Limb (tissue), 2 donors: ENCODE data around the gene DCAF17.
A peak's percentile ranks its signal among the peaks of the same experiment; 100 is the strongest.
"Not testable (repeated sequence)": the region's sequence is repeated elsewhere in the genome, so short reads cannot be mapped to it uniquely, and the experiment has no call there.

Experiments used
- DNase-seq, 2 donors: peaks; one replicate each; pipeline ENCODE4 v3.0.0-alpha.2; 2016; ENCODE audit errors: extremely low spot score in 2 of 2

DCAF17 gene

DNA sequence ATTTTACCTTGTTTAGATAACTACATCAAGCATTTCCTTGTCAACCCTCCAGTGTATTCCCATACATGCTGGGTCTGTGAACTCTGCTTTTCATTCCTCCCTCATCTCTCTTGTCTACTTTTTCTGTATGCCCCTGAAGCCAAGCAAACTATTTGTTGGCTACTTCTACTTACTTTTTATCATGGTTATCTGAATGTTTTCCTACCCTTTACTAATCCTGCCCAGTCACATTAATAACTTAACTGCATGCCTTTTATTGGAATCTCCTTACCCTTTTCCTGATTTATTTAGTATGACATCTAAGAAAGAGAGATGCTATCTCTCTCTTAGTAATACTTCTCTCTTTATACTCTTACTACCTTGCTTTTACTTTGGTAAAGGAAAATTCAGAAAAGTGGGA is 17.0 kb downstream of the DCAF17 start:
- no peak for DNase-seq

DNA sequence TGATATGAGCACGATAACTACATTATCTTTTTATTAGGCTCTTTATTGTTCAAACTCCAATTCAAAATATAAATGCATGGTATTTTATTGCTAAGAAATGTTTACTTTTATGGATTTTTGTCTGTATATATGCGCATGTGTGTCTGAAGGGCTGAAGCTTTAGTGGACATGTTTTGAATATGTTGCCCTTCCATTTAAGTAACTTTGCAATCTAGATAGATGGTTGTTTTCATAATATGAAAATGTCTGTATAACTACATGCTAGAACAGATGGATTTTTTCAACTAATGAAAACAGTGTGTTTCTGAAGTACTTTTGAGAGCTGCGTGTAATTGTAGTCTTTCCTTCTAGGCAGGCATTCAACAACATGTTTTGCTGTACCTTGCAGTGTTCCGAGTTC is 18.7 kb downstream of the DCAF17 start:
- no peak for DNase-seq

DNA sequence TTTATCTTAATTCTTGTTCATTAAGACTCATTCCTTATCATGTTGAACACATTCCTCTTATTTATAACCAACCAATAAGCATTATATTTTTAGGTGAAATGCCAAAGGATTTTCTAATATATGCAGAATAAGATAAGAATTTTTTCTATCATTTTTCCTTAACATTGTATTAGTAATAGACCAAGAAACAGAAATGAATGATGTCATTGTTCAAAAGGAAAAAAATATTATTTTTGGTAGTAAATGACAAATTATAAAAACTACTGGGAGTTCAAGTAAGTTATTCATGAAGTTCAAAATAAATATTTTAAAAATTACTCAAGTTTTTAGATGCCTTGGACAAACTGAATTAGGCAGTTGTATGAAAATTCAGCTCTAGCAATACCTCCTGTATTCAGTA is 25.5 kb downstream of the DCAF17 start:
- DNase-seq, result no peak

DNA sequence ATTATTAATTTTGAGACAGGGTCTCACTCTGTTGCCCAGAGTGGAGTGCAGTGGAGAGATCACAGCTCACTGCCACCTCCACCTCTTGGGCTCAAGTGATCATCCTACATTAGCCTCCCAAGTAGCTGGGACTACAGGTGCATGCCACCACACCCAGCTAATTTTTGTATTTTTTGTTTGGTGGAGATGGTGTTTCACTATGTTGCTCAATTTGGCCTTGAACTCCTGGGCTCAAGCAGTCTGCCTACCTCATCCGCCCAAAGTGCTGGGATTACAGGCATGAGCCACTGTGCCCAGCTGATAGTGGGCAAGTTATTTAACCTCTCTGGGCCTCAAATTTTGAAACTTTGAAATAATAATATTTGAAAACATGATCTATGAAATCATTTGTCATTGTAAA is 26.5 kb downstream of the DCAF17 start:
- no peak for DNase-seq

DNA sequence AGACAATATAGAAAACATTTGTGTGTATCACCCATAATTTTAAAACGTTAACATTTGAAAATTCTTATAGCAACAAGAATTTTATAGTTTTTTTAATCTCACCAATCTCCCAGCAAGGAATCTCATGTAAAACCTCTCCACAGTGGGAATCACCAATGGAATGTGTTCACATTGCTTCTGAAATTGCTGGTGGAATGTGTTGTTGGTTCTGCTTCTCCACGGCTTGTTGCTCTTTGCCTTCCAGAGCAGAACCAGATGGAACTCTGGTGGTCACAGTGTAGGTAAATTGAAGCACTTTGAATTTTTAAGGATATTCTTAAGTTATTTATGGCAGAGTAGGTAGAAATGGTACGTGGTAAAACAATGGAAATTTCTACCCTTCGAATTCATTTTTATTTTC is 35.1 kb downstream of the DCAF17 start:
- DNase-seq, result no peak

DNA sequence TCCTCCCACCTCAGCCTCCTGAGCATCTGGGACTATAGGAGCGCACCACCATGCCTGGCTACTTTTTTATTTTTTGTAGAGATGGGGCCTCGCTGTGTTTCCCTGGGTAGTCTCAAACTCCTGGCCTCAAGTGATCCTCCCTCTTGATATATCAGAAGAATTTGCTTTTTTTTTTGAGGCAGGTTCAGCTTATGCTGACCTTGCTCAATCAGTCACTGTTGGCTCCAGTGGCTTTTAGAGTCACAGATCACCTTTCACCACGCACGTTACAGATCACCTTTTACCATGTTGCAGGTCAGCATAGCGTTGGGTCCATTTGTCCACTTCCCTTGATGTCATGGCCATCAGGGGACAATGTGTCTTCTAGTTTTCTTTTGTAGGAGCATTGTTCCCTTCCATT is 36.1 kb downstream of the DCAF17 start:
- DNase-seq, result no peak

DNA sequence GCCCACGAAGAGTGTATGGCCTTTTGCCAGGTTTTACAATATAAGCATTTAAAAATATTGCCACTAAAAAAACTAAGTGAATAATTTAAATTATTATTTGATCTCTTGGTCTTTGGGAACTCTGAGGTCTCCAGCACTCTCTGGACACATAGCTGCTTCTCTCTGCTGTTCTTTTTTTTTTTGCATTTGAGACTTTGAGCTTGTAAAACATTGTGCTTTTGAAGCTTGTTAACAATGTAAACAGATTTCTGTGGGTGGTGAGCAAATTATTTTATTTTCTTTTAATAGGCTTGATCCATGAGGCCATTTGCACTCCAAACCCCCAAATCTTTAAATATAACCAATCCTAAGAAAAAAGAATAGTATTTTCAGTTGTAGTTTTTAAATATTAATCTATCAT is 42.0 kb downstream of the DCAF17 start:
- no peak for DNase-seq

DNA sequence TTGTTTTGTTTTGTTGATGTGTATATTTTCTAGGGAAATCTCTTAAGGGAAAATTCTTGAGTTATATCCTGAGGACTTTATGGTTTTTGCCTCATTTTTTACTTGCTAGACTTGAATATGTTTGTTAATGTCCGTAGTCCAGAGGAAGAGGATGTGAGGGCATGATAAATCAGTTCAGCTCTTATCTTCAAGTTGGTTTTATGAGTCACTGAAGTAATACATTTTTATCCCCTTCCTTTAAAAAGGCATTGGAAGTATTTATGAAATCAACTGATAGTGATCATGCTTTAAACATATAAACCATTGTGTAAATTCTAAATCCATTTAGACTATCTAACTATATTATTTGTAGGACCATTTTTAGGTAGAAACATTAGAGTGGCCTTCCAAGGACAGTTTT is 44.3 kb downstream of the DCAF17 start:
- no peak for DNase-seq

DNA sequence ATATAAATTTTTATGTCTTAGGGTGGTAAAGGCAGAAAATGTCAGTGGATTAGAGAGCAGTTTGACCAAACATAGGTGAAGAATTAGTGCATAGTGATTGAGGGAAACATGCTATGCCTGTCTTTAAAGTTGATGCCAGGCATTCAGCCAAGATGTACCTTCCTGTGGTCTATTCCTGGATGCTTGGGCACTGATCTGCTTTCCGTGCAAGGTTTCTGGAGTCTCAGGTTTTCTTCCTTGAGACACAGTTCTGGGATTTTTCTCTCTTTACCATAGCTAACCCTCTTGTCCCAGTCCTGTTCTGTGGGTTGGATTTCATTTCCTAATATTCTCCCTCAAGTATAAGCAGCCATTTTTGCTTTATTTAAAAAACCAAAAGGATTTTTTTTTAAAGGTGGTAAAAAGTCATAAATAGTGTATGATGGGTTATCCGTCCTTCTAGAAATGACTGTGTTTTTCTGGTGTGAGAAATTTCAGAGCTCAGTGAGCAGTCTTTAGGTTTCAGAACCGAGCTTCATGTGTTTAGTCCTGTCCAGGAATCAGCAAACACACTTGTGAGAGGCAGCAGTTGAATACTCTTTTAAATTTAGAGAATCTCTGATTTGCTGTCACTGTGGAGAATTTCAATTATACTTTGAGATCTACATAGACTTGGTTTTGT is 45.3 kb downstream of the DCAF17 start:
- DNase-seq, result no peak

DNA sequence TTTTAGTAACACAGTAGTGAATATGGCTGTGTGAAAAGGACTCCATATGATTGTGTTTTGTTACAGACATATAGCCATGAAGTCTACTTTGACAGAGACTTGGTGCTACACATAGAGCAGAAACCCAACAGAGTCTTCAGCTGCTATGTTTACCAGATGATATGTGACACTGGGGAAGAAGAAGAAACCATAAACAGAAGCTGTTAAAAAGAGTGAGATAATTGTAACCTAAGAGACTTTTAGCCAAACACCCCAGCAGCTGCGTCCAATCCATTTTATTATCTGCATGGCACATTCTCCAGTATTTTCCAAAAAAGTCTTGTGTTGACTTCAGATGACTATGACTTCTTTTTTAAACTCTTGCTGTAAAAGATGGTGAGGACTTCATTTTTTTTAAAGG is 46.9 kb downstream of the DCAF17 start:
- peak in 1 of 2 donors; percentile 28 for DNase-seq

DNA sequence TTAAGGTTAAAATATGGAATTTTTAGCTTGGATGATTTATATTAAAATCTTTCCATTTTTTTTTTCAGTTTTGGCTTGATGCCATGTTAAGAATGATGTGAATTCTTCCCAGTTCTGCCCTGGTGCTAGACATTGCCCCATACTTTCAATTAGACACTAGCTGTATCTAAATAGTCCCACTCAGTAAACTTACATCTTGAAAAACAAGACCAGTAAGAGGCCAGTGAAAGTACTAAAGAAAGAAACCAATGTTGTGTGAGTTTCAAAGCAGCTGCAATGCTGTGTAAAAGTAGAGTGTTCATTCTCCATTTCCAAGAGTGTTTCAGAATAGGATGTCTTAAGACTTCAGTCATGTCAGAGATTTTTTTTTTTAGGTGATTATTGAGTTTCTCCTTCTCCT is 48.3 kb downstream of the DCAF17 start:
- DNase-seq, result no peak

DNA sequence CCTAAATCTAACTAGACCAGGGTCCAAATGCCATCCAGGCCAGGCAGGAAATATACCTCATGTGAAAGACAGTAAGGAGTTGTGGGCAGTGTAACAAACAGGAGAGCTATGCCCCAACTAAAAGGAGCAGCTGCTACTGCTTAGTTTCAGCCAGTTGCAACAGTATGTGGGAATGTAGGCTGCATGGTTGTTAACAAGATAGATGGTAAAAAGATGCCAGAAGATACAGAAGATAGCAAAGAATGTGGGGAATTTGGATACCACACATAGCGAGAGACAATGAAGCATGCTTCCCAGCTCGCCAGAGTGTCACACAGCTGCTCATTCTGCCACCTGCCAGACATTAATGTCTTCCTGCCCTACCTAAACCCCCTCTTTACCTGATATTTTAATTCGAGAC is 48.9 kb downstream of the DCAF17 start:
- DNase-seq, result peak in 1 of 2 donors; percentile 59

DNA sequence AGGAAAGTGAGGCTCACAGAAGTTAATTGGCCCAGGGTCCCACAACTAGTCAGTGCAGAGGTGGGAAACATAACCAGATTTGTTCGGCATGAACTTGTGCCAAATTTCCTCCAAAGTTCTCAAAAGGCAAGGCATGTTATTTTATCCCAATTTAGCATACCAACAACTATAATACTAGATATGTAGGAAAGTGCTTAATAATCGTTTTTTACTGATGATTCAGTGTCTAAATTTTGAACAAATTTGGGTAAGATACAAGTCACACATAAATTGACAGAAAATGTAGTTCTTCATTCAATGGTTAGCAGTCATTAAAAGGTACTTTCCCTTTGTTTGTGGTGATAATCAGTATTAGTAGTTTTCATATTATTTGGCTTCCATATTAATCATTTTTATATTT is 49.8 kb downstream of the DCAF17 start:
- no peak for DNase-seq

DNA sequence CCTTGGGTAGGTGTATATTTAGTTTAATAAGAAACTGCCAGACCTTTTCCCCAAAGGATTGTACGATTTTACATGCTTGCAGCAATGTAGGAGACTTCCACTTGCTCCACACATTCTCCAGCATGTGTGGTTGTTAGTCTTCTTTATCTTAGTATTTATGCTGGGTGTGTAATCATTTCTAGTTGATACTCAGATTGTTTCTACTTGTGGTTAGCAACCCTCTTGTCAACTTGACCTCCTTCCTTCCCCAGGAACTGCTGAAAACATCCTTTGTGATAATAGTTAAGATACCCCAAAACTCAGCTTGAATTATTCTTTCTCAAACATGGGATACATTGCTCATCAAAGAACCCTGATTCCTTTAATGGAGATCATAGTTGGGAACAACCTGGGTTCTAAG is 51.1 kb downstream of the DCAF17 start:
- DNase-seq, result no peak

DNA sequence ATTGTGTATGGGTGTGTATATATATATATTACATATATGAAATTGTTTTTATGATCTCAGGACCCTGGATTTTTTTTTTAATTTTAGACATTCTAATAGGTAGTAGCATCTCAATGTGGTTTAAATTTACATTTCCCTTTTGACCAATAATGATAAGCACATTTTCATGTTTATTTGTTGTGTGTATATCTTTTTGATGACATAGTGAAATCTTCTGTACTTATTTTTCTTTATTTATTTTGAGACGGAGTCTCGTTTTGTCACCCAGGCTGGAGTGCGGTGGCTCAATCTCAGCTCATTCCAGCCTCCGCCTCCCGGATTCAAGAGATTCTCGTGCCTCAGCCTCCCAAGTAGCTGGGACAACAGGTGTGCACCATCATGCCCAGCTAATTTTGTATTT is 53.2 kb downstream of the DCAF17 start:
- no peak for DNase-seq

DNA sequence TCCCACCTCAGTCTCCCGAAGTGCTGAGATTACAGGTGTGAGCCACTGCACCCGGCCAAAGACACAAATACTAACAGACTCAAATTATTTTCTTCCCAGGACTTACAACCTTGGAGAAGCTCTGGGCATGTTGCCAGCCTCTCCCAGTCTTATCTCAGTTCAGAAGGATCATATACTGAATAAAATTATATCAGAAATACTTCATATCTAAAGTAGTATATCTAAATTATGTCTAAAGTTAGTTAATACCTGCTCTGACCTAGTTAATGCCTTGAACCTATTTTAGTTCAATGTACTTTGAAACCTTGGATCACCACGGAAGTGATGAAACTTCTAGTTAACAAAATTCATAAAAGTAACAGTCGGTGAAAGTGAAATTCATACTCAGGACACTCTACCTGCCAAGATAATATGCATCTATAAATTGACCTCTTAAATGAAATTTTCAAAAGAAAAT is 53.8 kb downstream of the DCAF17 start:
- no peak for DNase-seq

DNA sequence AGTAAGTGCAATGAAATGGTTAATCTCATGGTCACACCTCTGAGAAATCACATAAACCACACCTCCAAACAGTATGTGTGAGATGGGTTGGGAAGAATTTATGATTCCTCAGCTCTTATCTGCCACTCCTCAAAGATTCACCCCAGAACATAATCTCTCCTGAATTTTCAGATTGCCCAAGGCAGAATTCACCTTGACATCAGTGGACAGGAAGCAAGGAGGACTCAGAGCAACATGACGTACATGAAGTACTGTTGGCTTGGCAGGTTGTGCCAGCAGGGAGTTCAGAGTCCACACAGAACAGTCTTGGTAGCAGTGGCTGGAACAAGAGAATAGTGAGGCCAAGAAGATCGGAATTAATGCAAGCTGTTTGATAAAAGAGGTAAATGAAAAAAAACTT is 56.6 kb downstream of the DCAF17 start:
- no peak for DNase-seq

DNA sequence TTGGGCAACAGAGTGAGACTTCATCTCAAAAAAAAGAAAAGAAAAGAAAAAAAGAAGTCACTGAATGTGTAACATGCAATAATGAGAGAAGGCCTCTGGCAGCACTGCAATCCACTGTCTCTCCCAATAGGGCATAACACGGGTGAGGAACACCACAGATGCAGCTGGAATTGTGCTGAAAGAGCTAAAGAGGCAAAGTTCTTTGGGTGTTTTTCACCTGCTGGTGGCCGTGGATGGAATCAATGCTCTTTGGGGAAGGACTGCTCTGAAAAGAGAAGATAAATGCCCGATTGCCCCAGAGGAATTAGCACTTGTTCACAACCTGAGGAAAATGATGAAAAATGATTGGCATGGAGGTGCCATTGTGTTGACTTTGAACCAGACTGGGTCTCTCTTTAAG is 57.3 kb downstream of the DCAF17 start:
- DNase-seq, result no peak

DNA sequence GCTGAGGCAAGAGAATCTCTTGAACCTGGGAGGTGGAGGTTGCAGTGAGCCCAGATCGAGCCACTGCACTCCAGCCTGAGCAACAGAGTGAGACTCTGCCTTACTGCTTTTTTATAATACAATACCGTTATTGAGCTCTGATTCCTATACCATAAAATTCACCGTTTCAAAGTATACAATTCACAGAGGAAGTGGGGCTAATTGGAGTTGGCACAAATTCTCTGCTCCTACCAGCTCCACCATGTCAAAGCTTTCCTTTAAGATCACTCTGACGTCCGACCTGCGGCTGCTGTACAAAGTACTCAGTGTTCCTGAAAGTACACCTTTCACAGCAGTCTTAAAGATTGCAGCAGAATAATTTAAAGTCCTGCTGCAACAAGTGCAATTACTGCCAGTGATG is 58.6 kb downstream of the DCAF17 start:
- DNase-seq, result no peak

DNA sequence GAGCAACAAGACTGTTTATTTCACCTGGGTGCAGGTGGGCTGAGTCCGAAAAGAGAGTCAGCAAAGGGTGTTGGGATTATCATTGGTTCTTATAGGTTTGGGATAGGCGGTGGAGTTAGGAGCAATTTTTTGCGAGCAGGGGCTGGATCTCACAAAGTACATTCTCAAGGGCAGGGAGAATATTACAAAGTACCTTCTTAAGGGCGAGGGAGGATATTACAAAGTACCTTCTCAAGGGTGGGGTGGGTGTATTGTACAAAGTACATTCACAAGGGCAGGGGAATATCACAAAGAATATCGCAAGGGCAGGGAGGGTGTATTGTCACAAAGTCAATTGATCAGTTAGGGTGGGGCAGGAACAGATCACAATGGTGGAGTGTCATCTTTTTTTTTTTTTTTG is 63.6 kb downstream of the DCAF17 start:
- DNase-seq, result not testable (repeated sequence)

DNA sequence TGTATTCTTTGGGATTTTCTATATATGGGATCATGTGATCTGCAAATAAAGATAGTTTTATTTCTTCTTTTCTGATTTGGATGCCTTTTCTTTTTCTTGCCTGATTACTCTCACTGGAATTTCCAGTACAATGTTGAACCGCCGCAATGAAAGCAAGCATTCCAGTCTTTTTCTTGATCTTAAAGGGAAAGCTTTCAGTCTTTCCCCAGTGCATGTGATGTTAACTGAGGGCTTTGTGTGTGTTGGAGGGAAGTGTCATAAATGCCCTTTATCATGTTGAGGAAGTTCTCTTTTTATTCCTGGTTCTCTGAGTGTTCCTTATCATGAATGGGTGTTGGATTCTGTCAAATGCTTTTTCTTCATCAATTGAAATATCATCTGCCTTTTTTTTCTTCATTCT is 71.3 kb downstream of the DCAF17 start:
- DNase-seq, result no peak

DNA sequence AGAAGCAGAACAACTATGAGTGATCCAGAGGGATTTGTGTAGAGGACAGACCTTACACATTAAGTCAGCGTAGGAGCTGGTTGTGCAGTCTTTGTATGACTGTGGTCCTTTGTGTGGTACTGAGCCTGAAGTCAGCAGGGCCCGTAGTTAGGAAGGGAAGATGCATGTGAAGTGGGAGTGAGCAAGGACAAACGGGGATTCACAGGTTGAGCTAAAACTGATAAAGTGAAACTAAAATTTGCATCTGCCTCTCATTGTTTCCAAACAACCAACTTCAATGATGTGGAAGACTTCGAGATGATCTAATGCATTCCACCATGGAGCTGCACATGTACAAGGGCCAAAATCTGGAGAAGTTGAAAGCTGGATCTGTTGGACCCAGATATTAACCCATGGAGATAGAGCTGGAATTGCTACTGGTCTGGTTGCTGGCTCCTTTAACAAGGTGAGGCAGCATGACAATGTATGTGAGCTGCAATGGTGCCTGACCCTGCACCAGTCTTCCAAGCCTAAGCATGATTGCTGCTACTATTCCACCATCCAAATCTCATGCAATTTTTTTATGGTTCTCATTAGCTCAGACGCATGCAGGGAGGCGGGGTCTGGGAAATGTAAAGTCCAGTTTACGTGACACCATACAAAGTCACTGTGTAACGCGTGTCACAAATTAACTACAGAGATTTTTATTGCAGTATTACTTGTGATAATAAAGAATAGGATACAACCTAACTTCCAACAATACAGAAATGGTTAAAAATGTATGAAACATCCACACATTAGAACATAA is 76.1 kb downstream of the DCAF17 start:
- DNase-seq, result no peak

DNA sequence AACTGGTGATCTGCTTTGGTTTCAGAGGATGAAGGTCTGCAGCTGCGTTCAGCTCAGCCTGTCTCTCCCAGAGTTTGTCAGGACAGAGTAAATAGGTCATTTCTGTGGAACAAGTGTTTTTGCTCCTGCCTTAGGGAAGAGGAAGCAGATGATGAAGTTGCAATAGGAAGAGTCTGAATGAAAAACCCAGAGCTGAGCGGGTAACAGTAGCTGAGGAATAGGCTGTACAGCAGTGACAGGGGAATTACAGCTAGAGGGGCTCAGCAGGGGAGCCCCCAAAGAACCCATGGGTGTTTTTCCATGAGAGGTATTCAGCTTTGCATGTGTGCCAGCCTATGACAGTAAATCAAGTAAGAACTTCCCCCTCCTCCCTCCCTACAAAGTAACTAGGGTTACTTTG is 78.0 kb downstream of the DCAF17 start:
- DNase-seq, result no peak
